ENCODE data around the gene SLC9A9.
"Not testable (repeated sequence)": the region's sequence is repeated elsewhere in the genome, so short reads cannot be mapped to it uniquely, and the experiment has no call there.

The SLC9A9 gene

GRCh38 chr3:143302638-143303171 lies 545.6 kb downstream of the SLC9A9 start:
- no peak for DNase-seq

GRCh38 chr3:143301031-143301901 lies 547.0 kb downstream of the SLC9A9 start:
- DNase-seq = no peak

GRCh38 chr3:143298886-143299535 lies 549.3 kb downstream of the SLC9A9 start:
- DNase-seq = no peak

GRCh38 chr3:143298380-143298779 lies 549.9 kb downstream of the SLC9A9 start:
- no peak for DNase-seq

- DNase-seq = no peak
These were observed 552.8 kb downstream of the SLC9A9 start for GRCh38 chr3:143295201-143296080.

- no peak for DNase-seq
These were observed 554.1 kb downstream of the SLC9A9 start for GRCh38 chr3:143294188-143294587.

GRCh38 chr3:143291836-143292447 lies 556.3 kb downstream of the SLC9A9 start:
- no peak for DNase-seq

GRCh38 chr3:143288944-143289343 lies 559.3 kb downstream of the SLC9A9 start:
- no peak for DNase-seq

GRCh38 chr3:143287403-143287802 lies 560.9 kb downstream of the SLC9A9 start:
- no peak for DNase-seq

- DNase-seq = no peak
These were observed 561.8 kb downstream of the SLC9A9 start for GRCh38 chr3:143286392-143287010.

GRCh38 chr3:143283432-143284128 lies 564.7 kb downstream of the SLC9A9 start:
- DNase-seq = no peak

GRCh38 chr3:143280984-143281383 lies 567.3 kb downstream of the SLC9A9 start:
- DNase-seq = no peak

- not testable (repeated sequence) for DNase-seq
These were observed 568.7 kb downstream of the SLC9A9 start for GRCh38 chr3:143279567-143279966.

- DNase-seq = no peak
These were observed 569.5 kb downstream of the SLC9A9 start for GRCh38 chr3:143278721-143279120.

- DNase-seq = no peak
These were observed 570.7 kb downstream of the SLC9A9 start for GRCh38 chr3:143277531-143277930.

- no peak for DNase-seq
These were observed 571.7 kb downstream of the SLC9A9 start for GRCh38 chr3:143276592-143276991.

- DNase-seq = no peak
These were observed 574.1 kb downstream of the SLC9A9 start for GRCh38 chr3:143273975-143274690.

- DNase-seq = no peak
These were observed 577.1 kb downstream of the SLC9A9 start for GRCh38 chr3:143271136-143271535.

GRCh38 chr3:143269741-143270140 lies 578.5 kb downstream of the SLC9A9 start:
- DNase-seq = no peak

GRCh38 chr3:143267989-143268388 lies 580.3 kb downstream of the SLC9A9 start:
- no peak for DNase-seq

- DNase-seq = no peak
These were observed 581.3 kb downstream of the SLC9A9 start for GRCh38 chr3:143266927-143267326.
